Neural crest cell (in vitro differentiated cells): ENCODE results near the gene KIF26B. TPM values are rescaled to one million over a fixed set of nuclear protein-coding genes. Genes with fewer than 3 reads are reported as not detected.
"Not testable (repeated sequence)": the region's sequence is repeated elsewhere in the genome, so short reads cannot be mapped to it uniquely, and the experiment has no call there.

Source experiments
- DNase-seq: peaks from one replicate; pipeline ENCODE4 v3.0.0; 2021; ENCODE audit warnings: low read depth, mixed read lengths, low spot score
- H3K27ac Mint-ChIP-seq: one replicate; pipeline ENCODE4 v1.8.0; 2021; ENCODE audit warnings: mild to moderate bottlenecking, mixed read lengths; ENCODE audit not compliant: unreplicated experiment
- H3K27me3 Mint-ChIP-seq: 2 replicates; pipeline ENCODE4 v1.8.0; 2021; ENCODE audit warnings: low read depth, mild to moderate bottlenecking, mixed read lengths
- H3K36me3 Mint-ChIP-seq: 2 replicates; pipeline ENCODE4 v1.8.0; 2021; ENCODE audit warnings: low read depth, mild to moderate bottlenecking, mixed read lengths
- H3K4me1 Mint-ChIP-seq: 2 replicates; pipeline ENCODE4 v1.8.0; 2021; ENCODE audit warnings: mixed read lengths
- H3K4me3 Mint-ChIP-seq: one replicate; pipeline ENCODE4 v1.8.0; 2021; ENCODE audit warnings: mild to moderate bottlenecking, mixed read lengths
- H3K9me3 Mint-ChIP-seq: 2 replicates; pipeline ENCODE4 v1.8.0; 2021; ENCODE audit warnings: mixed read lengths
- total RNA-seq: library from RNA; stranded (reverse); gene quantifications from 2 replicates; pipeline ENCODE4 v1.2.1, GENCODE V29; 2021
- TF ChIP-seq, protein P1 (sequence below): fragments of 200-600 bp; sonication (generic); conservative IDR thresholded peaks from 2 replicates; pipeline ENCODE4 v1.5.0; 2021; ENCODE audit warnings: antibody characterized with exemption, mild to moderate bottlenecking

KIF26B gene
- total RNA-seq, 1 donor from 2014 or later = 6.2 TPM

DNA sequence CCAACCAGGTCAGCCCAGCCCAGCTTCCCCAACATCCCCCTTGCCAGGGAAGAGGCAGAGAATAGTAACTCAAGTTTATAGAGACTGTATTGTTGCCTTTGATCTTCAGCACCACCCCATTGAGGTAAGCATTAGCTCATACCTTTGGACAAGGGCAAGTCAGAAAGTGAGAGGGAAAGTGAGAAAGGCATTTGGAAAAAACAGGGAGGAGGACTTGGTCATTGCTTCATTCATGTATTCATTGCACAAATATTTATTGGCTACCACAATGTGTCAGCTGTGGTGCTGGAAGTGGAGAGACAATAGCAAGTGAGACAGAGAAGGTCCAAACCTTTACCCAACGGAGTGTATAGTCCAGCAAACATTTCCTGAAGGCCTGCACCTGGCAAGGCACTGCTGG, 561.2 kb downstream of the KIF26B start:
- no peak for DNase-seq
- Mint-ChIP-seq H3K36me3 (no peaks in the 10 kb centered on the region), H3K9me3 (no peaks in the 10 kb centered on the region), H3K27ac (no peak overlapping the region), H3K27me3 (no peaks in the 10 kb centered on the region), H3K4me3 (no peak overlapping the region), H3K4me1 (no peaks in the 10 kb centered on the region)
- TF ChIP-seq, protein P1, sequence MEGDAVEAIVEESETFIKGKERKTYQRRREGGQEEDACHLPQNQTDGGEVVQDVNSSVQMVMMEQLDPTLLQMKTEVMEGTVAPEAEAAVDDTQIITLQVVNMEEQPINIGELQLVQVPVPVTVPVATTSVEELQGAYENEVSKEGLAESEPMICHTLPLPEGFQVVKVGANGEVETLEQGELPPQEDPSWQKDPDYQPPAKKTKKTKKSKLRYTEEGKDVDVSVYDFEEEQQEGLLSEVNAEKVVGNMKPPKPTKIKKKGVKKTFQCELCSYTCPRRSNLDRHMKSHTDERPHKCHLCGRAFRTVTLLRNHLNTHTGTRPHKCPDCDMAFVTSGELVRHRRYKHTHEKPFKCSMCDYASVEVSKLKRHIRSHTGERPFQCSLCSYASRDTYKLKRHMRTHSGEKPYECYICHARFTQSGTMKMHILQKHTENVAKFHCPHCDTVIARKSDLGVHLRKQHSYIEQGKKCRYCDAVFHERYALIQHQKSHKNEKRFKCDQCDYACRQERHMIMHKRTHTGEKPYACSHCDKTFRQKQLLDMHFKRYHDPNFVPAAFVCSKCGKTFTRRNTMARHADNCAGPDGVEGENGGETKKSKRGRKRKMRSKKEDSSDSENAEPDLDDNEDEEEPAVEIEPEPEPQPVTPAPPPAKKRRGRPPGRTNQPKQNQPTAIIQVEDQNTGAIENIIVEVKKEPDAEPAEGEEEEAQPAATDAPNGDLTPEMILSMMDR = no peak

- TF ChIP-seq, protein P1 = no peak
- DNase-seq = no peak
- Mint-ChIP-seq H3K4me1 (no peaks in the 10 kb centered on the region), H3K27ac (no peak overlapping the region), H3K36me3 (no peaks in the 10 kb centered on the region), H3K27me3 (no peaks in the 10 kb centered on the region), H3K9me3 (no peaks in the 10 kb centered on the region), H3K4me3 (no peak overlapping the region)
These were observed 561.8 kb downstream of the KIF26B start for GRCh38 chr1:245716561-245716960.

GRCh38 chr1:245717611-245718010, 562.8 kb downstream of the KIF26B start:
- Mint-ChIP-seq H3K9me3 (no peaks in the 10 kb centered on the region), H3K27me3 (no peaks in the 10 kb centered on the region), H3K4me1 (no peaks in the 10 kb centered on the region), H3K36me3 (no peaks in the 10 kb centered on the region), H3K27ac (no peak overlapping the region), H3K4me3 (no peak overlapping the region)
- TF ChIP-seq, protein P1 = no peak
- no peak for DNase-seq

- no peaks in the 10 kb centered on the region for H3K36me3 Mint-ChIP-seq
- no peak for DNase-seq
- H3K27ac Mint-ChIP-seq = no peak overlapping the region
These were observed 563.3 kb downstream of the KIF26B start for GRCh38 chr1:245718123-245718522.

DNA sequence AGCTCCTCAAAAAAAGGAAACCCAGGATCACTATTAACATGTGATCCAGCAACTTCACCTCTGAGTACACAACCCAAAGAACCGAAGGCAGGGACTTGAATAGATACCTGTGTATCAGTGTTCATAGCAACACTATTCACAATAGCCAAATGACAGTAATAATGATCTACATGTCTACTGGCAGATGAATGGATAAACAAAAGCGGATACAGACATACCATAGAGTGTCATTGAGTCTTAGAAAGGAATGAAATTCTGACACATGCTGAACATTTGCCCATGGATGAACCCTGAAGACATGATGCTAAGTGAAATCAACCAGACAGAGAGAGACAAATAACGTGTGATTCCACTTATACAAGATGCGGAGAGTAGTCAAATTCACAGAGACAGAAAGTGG, 564.2 kb downstream of the KIF26B start:
- H3K27me3 Mint-ChIP-seq = no peaks in the 10 kb centered on the region
- TF ChIP-seq, protein P1 = no peak
- H3K4me3 Mint-ChIP-seq = no peak overlapping the region
- H3K36me3 Mint-ChIP-seq = no peaks in the 10 kb centered on the region
- DNase-seq = no peak
- H3K9me3 Mint-ChIP-seq = no peaks in the 10 kb centered on the region
- no peaks in the 10 kb centered on the region for H3K4me1 Mint-ChIP-seq
- no peak overlapping the region for H3K27ac Mint-ChIP-seq

More at GRCh38 chr1:245718123-245718522, 563.3 kb downstream of the KIF26B start:
- Mint-ChIP-seq H3K27me3 (no peaks in the 10 kb centered on the region), H3K4me3 (no peak overlapping the region), H3K9me3 (no peaks in the 10 kb centered on the region), H3K4me1 (no peaks in the 10 kb centered on the region)
- TF ChIP-seq, protein P1 = no peak

- no peak overlapping the region for H3K27ac Mint-ChIP-seq
- peaks cover 6% of the 10 kb centered on the region for H3K9me3 Mint-ChIP-seq
These were observed 566.7 kb downstream of the KIF26B start for GRCh38 chr1:245721488-245721887.

GRCh38 chr1:245728035-245728434, 573.2 kb downstream of the KIF26B start:
- not testable (repeated sequence) for H3K4me1 Mint-ChIP-seq, DNase-seq, H3K4me3 Mint-ChIP-seq, H3K27ac Mint-ChIP-seq, H3K27me3 Mint-ChIP-seq
- Mint-ChIP-seq H3K36me3 (peaks cover 28% of the 10 kb centered on the region), H3K9me3 (peaks cover 39% of the 10 kb centered on the region)

More at GRCh38 chr1:245721488-245721887, 566.7 kb downstream of the KIF26B start:
- H3K4me1 Mint-ChIP-seq = no peaks in the 10 kb centered on the region
- DNase-seq = no peak
- H3K36me3 Mint-ChIP-seq = peaks cover 5% of the 10 kb centered on the region
- TF ChIP-seq, protein P1 = no peak
- no peaks in the 10 kb centered on the region for H3K27me3 Mint-ChIP-seq
- H3K4me3 Mint-ChIP-seq = no peak overlapping the region
